Fibroblast of villous mesenchyme (primary cell): Measurements from ENCODE around the gene ENTR1. TPM values are rescaled to one million over a fixed set of nuclear protein-coding genes. Genes with fewer than 3 reads are reported as not detected.

Experiments
- DNase-seq: peaks from one replicate; pipeline ENCODE4 v3.0.0-alpha.2; 2010; ENCODE audit warnings: low read depth
- H3K4me3 ChIP-seq: 2 replicates; pipeline ENCODE4 v1.5.1; 2011; ENCODE audit warnings: low read depth, mild to moderate bottlenecking, low read length
- CTCF ChIP-seq: IDR thresholded peaks from 2 replicates; pipeline ENCODE4 v1.5.1; 2012; ENCODE audit warnings: low read depth, mild to moderate bottlenecking, low read length; ENCODE audit not compliant: insufficient read depth
- total RNA-seq: library from RNA; depleted of rRNA; stranded (reverse); fragments of >200 nt; gene quantifications from 2 replicates; pipeline ENCODE4 v1.2.3, GENCODE V29; 2012

ENTR1 gene
- total RNA-seq, 1 donor, result 34.5 TPM

GRCh38 chr9:136381966-136382513 lies 28.4 kb downstream of the ENTR1 start:
- DNase-seq, result no peak
- TF ChIP-seq CTCF, result no peak
- H3K4me3 ChIP-seq, result no peak overlapping the region

- TF ChIP-seq CTCF, result no peak
- H3K4me3 ChIP-seq, result no peak overlapping the region
- no peak for DNase-seq
Measured at GRCh38 chr9:136381311-136381710, 29.1 kb downstream of the ENTR1 start.

GRCh38 chr9:136380381-136380780 lies 30.0 kb downstream of the ENTR1 start:
- no peak overlapping the region for H3K4me3 ChIP-seq
- no peak for DNase-seq
- TF ChIP-seq CTCF, result no peak

- no peak for DNase-seq
- TF ChIP-seq CTCF, result no peak
- no peak overlapping the region for H3K4me3 ChIP-seq
Measured at GRCh38 chr9:136379891-136380290, 30.5 kb downstream of the ENTR1 start.

GRCh38 chr9:136379401-136379800 lies 31.0 kb downstream of the ENTR1 start:
- no peak for TF ChIP-seq CTCF
- H3K4me3 ChIP-seq, result no peak overlapping the region
- no peak for DNase-seq

- no peak for TF ChIP-seq CTCF
- no peak for DNase-seq
- no peak overlapping the region for H3K4me3 ChIP-seq
Measured at GRCh38 chr9:136379003-136379287, 31.5 kb downstream of the ENTR1 start.
